Stimulated activated CD4-positive, alpha-beta T cell treated with anti-CD3 and anti-CD28 coated beads, TNF-alpha, amount 100 ng/mL, for 1 hour (primary cell): ENCODE data around the gene KBTBD2.
"Not testable (repeated sequence)": the region's sequence is repeated elsewhere in the genome, so short reads cannot be mapped to it uniquely, and the experiment has no call there.

ENCODE experiments used
- DNase-seq, 3 donors: peaks; one replicate each; pipeline ENCODE4 v3.0.0-alpha.2; 2020; ENCODE audit warnings: low read depth in 3 of 3, low spot score in 1 of 3

The KBTBD2 gene

GRCh38 chr7:32893722-32894121 is 2.2 kb upstream of the KBTBD2 start:
- DNase-seq, result no peak

DNA sequence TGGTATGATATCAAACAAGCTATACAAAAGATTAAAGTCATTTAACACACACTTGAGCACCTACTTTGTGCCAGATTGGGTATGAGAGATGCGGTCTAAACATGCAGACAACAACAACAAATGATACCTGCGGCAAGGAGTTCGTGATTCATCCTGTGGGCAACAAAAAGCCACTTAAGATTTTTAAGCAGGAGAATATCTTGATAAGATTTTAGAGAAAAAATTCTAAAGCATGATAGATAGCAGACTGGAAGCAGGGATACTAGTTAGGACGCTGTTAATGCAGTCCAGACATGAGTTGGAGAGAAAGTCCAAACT is 1.6 kb upstream of the KBTBD2 start:
- no peak for DNase-seq

- DNase-seq, result peak in 1 of 3 donors; percentile 26
Measured at GRCh38 chr7:32892521-32893206, 1.1 kb upstream of the KBTBD2 start.

- DNase-seq, result peak; percentile 94 to 97 (median 95)
Measured at GRCh38 chr7:32891800-32892520, 400 bp upstream of the KBTBD2 start.

GRCh38 chr7:32890793-32891042 is 842 bp downstream of the KBTBD2 start:
- DNase-seq, result no peak

DNA sequence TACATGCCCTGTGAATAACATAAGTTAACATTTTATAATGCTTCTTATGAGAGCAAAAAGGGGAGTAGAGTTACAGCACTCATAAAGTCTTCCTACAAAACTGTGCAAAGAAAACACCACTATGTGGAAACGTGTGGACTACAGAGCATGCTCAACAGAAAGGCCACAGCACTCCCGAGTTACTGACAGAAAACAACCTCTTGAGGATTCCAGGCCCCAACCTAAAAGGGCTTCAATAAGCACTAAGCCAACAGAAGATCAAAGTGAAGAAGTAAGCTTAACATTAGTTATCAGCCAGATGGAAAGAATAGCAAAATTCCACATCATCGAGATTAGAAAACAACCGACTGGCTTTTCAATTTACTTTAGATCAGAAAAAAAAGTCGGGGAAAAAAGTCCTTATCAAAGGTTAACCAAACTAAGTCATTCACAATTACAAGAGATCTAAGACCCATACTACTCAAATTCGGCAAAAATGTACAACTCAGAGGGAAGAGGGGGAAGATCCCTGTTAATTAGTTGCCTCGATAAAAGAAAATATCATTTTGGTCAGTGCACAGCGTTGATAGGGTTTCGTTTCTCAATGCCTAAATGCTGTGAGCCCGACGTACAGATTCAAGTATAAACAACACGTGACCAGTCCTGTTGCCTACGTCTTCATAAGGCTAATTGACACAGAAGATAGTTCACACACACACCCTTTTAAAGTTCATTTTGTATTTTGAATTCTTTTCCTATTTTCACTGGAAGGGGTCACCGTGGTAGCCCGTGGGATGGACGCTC is 1.4 kb downstream of the KBTBD2 start:
- DNase-seq, result no peak

DNA sequence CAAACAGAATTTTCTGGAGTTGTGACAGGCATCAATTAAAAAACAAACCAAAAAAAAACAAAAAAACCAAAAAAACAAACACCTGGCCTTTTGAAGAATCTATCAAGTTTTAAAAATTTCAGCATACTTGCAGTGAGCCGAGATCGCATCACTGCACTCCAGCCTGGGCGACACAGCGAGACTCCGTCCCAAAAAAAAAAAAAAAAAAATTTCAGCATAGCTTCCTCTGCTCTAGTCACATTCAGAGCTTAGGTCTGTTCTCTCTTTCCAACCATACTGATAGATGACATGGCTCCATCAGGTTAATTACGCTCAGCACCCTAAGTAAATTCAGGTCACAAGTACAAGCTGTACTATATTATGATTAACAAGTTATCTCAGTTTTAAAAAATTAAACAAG is 3.1 kb downstream of the KBTBD2 start:
- no peak for DNase-seq

- DNase-seq, result no peak
Measured at GRCh38 chr7:32887395-32887794, 4.2 kb downstream of the KBTBD2 start.

DNA sequence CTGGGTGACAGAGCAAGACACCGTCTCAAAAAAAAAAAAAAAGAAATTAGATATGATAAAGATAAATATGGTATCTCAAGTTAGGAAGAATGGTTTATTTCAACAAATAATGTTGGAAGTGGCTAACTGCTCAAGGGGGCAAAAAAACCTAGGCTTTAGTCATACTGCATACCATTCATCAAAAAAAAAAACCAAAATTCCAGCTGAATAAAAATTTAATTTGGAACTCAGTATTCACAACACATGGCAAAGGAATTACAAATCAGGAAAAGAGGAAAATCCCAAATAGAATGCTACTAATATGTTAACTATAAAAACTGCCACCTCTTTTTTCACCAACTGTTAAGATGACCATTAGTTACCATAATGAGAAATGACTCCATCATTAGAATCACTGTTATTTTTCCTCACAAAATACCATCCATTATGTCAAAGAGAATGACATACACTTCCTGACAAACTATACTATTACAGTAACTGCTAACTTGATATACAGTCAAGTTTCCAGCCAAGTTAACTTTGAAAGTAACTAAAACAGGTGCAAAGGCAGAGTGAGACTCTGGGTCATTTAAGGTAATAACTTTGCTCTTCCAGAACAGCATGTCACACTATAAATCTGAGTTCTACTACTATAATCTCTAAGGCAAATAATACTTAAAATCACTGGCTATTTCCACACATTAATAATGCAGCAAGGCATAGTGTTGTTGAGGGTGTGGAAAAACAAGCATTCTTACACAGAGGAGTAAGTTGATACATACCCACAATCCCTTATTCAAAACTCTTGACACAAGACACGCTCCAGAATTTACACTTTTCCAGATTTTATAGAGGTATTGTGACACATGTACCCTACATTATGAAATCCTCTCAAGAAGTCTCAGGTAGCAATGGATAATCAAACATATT is 10.2 kb downstream of the KBTBD2 start:
- no peak for DNase-seq

DNA sequence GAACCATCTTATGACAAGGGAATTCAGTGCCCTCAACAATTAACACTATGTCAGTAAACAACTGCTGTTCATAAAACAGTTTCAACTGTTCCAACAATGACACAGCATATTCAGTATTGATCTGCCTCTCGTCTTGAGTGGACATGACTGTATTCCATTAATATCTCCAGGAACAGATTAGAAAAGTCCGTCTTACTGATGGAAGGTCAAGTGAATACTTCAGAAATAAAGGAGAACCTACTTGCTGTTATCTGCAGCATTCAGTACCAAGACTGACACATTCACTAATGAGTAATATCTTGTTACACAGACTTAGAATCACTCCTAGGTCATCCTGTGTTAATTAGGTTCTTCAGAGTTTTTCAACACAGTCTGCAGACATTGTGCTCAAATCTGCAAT is 12.1 kb downstream of the KBTBD2 start:
- no peak for DNase-seq

- DNase-seq, result not testable (repeated sequence)
Measured at GRCh38 chr7:32878023-32878422, 13.5 kb downstream of the KBTBD2 start.

DNA sequence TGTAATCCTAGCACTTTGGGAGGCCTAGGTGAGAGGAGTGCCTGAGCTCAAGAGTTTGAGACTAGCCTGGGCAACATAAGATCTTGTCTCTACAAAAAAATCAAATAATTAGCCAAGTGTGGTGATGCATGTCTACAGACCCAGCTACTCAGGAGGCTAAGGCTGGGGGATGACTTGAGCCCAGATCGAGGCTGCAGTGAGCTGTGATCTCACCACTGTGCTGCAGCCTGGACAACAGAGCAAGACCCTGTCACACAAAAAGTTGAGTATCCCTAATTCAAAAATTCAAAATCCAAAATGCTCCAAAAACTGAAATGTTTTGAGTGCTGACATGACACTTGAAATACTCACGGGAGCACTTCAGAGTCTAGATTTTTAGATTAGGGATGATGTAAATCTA is 19.1 kb downstream of the KBTBD2 start:
- no peak for DNase-seq

- no peak for DNase-seq
Measured at GRCh38 chr7:32871624-32872371, 19.8 kb downstream of the KBTBD2 start.

DNA sequence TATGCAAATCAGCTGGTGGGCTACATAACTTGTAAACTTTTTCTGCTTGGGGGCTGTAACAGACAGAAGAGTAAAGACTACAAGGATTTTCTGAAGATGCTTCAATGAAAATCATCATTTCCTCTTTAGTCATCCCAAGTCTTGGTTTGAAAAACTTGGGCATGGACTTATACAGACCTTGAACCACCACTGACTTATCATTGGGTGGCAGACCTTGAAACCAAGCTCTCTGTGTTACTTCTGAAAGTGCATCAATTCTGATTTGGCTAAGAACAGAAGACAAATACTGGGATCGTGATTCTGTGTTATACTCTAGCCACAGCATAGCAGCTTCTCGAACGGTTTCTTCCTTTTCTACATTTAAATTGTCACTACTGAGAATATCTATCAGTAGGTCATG is 21.3 kb downstream of the KBTBD2 start:
- DNase-seq, result no peak

- no peak for DNase-seq
Measured at GRCh38 chr7:32869716-32870115, 21.8 kb downstream of the KBTBD2 start.

DNA sequence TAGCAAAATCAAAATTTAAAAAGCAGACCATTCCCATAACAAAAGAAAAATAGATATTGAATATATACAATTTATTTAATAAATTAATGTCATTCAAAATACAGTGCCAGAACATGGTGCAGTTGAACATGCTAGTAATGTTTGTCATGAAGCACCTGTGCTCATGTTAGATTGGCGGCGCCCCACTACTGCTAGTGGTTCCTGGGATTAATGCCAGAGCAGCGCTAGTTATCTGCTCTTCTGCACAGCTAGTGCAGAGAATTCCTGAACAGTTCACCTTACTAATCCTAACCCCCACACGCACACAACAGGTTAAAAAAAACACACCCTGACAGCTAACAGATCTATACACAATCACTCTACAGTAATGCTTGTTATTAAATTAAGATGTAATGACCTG is 23.4 kb downstream of the KBTBD2 start:
- DNase-seq, result no peak

GRCh38 chr7:32865448-32866030 is 26.0 kb downstream of the KBTBD2 start:
- no peak for DNase-seq

- DNase-seq, result not testable (repeated sequence)
Measured at GRCh38 chr7:32863872-32864271, 27.7 kb downstream of the KBTBD2 start.

- no peak for DNase-seq
Measured at GRCh38 chr7:32860090-32860489, 31.5 kb downstream of the KBTBD2 start.

- no peak for DNase-seq
Measured at GRCh38 chr7:32858648-32859047, 32.9 kb downstream of the KBTBD2 start.
